K562 (cell line): ENCODE data around the gene BRPF1. TPM values are rescaled to one million over a fixed set of nuclear protein-coding genes. Genes with fewer than 3 reads are reported as not detected.

ENCODE experiments used
- BRD4 ChIP-seq: fragments of 200-600 bp; sonication (generic); IDR thresholded peaks from 2 replicates; pipeline ENCODE4 v1.6.1; 2017; ENCODE audit warnings: inconsistent platforms
- CEBPG ChIP-seq, 3 experiments: fragments of 200-800 bp in 1 of 3; sonication (Bioruptor generic) in 1 of 3; sonication (generic) in 1 of 3; formaldehyde crosslinking in 1 of 3; IDR thresholded peaks in 2 of 3; conservative IDR thresholded peaks in 1 of 3; 2 replicates each; pipeline versions ENCODE4 v1.6.1 to v1.8.0; 2016 to 2022; ENCODE audit warnings: missing compliant biosample characterization in 2 of 3, missing genetic modification characterization in 2 of 3, mild to moderate bottlenecking in 1 of 3, missing genetic modification reagents in 1 of 3
- CHCHD3 ChIP-seq: fragments of 250-450 bp; sonication (Bioruptor Pico); IDR thresholded peaks from 2 replicates; pipeline ENCODE4 v2.1.2; 2022; ENCODE audit warnings: mild to moderate bottlenecking
- CLOCK ChIP-seq: fragments of 250-450 bp; sonication (Bioruptor Pico); IDR thresholded peaks from 2 replicates; pipeline ENCODE4 v1.4.0; 2020; ENCODE audit warnings: mild to moderate bottlenecking, moderate library complexity, borderline replicate concordance
- CTBP1 ChIP-seq: fragments of 450-650 bp; IDR thresholded peaks from 2 replicates; pipeline ENCODE4 v1.6.1; 2016; ENCODE audit warnings: borderline replicate concordance
- FOXK1 ChIP-seq: sonication (generic); formaldehyde crosslinking; IDR thresholded peaks from 2 replicates; pipeline ENCODE4 v1.8.0; 2022; ENCODE audit warnings: missing genetic modification reagents, mild to moderate bottlenecking, borderline replicate concordance
- HDAC3 ChIP-seq: fragments of 450-650 bp; IDR thresholded peaks from 2 replicates; pipeline ENCODE4 v1.6.1; 2018; ENCODE audit warnings: borderline replicate concordance, mild to moderate bottlenecking, moderate library complexity; ENCODE audit not compliant: partially characterized antibody
- PYGO2 ChIP-seq: fragments of 450-650 bp; IDR thresholded peaks from 2 replicates; pipeline ENCODE4 v1.6.1; 2016; ENCODE audit warnings: mild to moderate bottlenecking, missing genetic modification characterization, moderate library complexity, missing compliant biosample characterization
- RBM17 ChIP-seq: fragments of 200-400 bp; formaldehyde crosslinking; IDR thresholded peaks from 2 replicates; pipeline ENCODE4 v1.6.1; 2017; ENCODE audit warnings: low read depth, mild to moderate bottlenecking, low read length, borderline replicate concordance
- THAP12 ChIP-seq: fragments of 250-450 bp; sonication (Bioruptor Pico); IDR thresholded peaks from 2 replicates; pipeline ENCODE4 v1.9.0; 2021; ENCODE audit warnings: mild to moderate bottlenecking, inconsistent platforms
- TSC22D4 ChIP-seq: fragments of 450-650 bp; IDR thresholded peaks from 2 replicates; pipeline ENCODE4 v1.6.1; 2016; ENCODE audit warnings: missing genetic modification characterization, missing biosample characterization, control low read depth
- ZFP1 ChIP-seq: fragments of 450-650 bp; formaldehyde crosslinking; IDR thresholded peaks from 2 replicates; pipeline ENCODE4 v1.4.0; 2020; ENCODE audit warnings: mild to moderate bottlenecking, mixed read lengths
- ZNF197 ChIP-seq: fragments of 200-800 bp; sonication (Bioruptor generic); IDR thresholded peaks from 2 replicates; pipeline ENCODE4 v1.6.1; 2016; ENCODE audit warnings: low read depth, missing genetic modification characterization, missing compliant biosample characterization
- ZNF445 ChIP-seq: fragments of 250-450 bp; sonication (Bioruptor Pico); IDR thresholded peaks from 2 replicates; pipeline ENCODE4 v1.4.0; 2020; ENCODE audit warnings: low read depth, mild to moderate bottlenecking, moderate library complexity
- polyA plus RNA-seq, 8 experiments: library from polyadenylated mRNA; depleted of rRNA in 4 of 8; stranded (reverse) in 5 of 8; unstranded in 3 of 8; fragments of >200 nt; fragmentation: Nextera tagmentation in 2 of 8; fragmentation: Illumina TruSeq in 1 of 8; extraction: Ambion mirVana in 2 of 8; extraction: Trizol in 1 of 8; gene quantifications; 2 replicates each; pipeline versions ENCODE4 v1.2.1 to v1.2.3, GENCODE V29; 2011 to 2014; ENCODE audit warnings: inconsistent platforms in 1 of 8, missing spikeins in 1 of 8
- total RNA-seq, 7 experiments: library from RNA; depleted of rRNA in 6 of 7; stranded (reverse); fragments of >200 nt in 6 of 7; fragmentation: Illumina TruSeq in 2 of 7; extraction: Trizol in 2 of 7; gene quantifications; 2 replicates each; pipeline versions ENCODE4 v1.2.1 to v1.2.3, GENCODE V29; 2011 to 2021; ENCODE audit warnings: low replicate concordance in 1 of 7
- TF ChIP-seq, protein P1 (sequence below): sonication (generic); formaldehyde crosslinking; IDR thresholded peaks from 2 replicates; pipeline ENCODE4 v1.8.0; 2023; ENCODE audit warnings: missing genetic modification reagents, mild to moderate bottlenecking, borderline replicate concordance

The BRPF1 gene
- total and polyA plus RNA-seq, 9 of the 15 experiments (the other 6 are each of a cell fraction or from before 2014, with no cell fraction given), result 1.1 to 40.2 (median 23.5) TPM

DNA sequence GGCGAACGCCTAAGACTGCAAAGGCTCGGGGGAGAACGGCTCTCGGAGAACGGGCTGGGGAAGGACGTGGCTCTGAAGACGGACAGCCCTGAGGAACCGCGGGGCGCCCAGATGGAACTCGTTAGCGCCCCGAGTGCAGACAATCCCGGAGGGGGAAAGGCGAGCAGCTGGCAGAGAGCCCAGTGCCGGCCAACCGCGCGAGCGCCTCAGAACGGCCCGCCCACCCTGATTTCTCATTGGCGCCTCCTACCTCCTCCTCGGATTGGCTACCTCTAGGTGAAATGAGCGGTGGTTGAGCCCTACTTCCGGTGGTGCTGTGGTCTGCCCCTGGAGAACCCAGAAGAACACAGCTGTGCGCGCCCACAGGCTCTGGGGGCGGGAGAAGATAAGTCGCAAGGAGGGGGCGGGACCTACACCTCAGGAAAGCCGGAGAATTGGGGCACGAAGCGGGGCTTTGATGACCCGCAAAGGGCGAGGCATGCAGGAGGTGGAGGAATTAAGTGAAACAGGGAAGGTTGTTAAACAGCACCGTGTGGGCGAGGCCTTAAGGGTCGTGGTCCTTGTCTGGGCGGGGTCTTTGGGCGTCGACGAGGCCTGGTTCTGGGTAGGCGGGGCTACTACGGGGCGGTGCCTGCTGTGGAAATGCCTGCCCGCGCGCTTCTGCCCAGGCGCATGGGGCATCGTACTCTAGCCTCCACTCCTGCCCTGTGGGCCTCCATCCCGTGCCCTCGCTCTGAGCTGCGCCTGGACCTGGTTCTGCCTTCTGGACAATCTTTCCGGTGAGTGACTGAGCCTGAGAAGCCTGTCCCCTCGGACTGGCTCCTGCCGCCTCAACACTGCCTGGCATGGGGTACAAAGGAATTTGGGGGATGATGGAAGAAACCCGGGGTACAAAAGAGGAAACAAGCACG is 18.4 kb downstream of the BRPF1 start, which contains the start of gene OGG1 (continued):
- TF ChIP-seq, protein P1, sequence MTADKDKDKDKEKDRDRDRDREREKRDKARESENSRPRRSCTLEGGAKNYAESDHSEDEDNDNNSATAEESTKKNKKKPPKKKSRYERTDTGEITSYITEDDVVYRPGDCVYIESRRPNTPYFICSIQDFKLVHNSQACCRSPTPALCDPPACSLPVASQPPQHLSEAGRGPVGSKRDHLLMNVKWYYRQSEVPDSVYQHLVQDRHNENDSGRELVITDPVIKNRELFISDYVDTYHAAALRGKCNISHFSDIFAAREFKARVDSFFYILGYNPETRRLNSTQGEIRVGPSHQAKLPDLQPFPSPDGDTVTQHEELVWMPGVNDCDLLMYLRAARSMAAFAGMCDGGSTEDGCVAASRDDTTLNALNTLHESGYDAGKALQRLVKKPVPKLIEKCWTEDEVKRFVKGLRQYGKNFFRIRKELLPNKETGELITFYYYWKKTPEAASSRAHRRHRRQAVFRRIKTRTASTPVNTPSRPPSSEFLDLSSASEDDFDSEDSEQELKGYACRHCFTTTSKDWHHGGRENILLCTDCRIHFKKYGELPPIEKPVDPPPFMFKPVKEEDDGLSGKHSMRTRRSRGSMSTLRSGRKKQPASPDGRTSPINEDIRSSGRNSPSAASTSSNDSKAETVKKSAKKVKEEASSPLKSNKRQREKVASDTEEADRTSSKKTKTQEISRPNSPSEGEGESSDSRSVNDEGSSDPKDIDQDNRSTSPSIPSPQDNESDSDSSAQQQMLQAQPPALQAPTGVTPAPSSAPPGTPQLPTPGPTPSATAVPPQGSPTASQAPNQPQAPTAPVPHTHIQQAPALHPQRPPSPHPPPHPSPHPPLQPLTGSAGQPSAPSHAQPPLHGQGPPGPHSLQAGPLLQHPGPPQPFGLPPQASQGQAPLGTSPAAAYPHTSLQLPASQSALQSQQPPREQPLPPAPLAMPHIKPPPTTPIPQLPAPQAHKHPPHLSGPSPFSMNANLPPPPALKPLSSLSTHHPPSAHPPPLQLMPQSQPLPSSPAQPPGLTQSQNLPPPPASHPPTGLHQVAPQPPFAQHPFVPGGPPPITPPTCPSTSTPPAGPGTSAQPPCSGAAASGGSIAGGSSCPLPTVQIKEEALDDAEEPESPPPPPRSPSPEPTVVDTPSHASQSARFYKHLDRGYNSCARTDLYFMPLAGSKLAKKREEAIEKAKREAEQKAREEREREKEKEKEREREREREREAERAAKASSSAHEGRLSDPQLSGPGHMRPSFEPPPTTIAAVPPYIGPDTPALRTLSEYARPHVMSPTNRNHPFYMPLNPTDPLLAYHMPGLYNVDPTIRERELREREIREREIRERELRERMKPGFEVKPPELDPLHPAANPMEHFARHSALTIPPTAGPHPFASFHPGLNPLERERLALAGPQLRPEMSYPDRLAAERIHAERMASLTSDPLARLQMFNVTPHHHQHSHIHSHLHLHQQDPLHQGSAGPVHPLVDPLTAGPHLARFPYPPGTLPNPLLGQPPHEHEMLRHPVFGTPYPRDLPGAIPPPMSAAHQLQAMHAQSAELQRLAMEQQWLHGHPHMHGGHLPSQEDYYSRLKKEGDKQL, result no peak
- TF ChIP-seq ZFP1 (CRISPR knock-in tag) (no peak), RBM17 (no peak), BRD4 (no peak), ZNF445 (CRISPR knock-in tag) (no peak), CHCHD3 (CRISPR knock-in tag) (0 out of 2 replicates have a peak, but pooled peaks have one; percentile 18), ZNF197 (CRISPR knock-in tag) (no peak), FOXK1 (CRISPR knock-in tag) (peak; percentile 92), TSC22D4 (tag) (no peak), PYGO2 (no peak), CEBPG (CRISPR knock-in tag; IDR thresholded peaks at IDR 0.05) (no peak), CEBPG (tag; conservative IDR thresholded peaks at IDR 0.05 in 1 of 2, IDR thresholded peaks at IDR 0.05 in 1 of 2) (no peak), HDAC3 (no peak), THAP12 (0 out of 2 replicates have a peak, but pooled peaks have one; percentile 50), CTBP1 (peak; percentile 58), CLOCK (CRISPR knock-in tag) (no peak)
